GOT3 (cell line): ENCODE results near the gene SPTY2D1.
"Not testable (repeated sequence)": the region's sequence is repeated elsewhere in the genome, so short reads cannot be mapped to it uniquely, and the experiment has no call there.

ENCODE experiments used
- DNase-seq: peaks from one replicate; lab custom pipeline; 2025; ENCODE audit warnings: mixed read lengths; lab: John Stamatoyannopoulos, UW

The SPTY2D1 gene

GRCh38 chr11:18618342-18619025 lies 15.7 kb downstream of the SPTY2D1 start:
- no peak for DNase-seq

DNA sequence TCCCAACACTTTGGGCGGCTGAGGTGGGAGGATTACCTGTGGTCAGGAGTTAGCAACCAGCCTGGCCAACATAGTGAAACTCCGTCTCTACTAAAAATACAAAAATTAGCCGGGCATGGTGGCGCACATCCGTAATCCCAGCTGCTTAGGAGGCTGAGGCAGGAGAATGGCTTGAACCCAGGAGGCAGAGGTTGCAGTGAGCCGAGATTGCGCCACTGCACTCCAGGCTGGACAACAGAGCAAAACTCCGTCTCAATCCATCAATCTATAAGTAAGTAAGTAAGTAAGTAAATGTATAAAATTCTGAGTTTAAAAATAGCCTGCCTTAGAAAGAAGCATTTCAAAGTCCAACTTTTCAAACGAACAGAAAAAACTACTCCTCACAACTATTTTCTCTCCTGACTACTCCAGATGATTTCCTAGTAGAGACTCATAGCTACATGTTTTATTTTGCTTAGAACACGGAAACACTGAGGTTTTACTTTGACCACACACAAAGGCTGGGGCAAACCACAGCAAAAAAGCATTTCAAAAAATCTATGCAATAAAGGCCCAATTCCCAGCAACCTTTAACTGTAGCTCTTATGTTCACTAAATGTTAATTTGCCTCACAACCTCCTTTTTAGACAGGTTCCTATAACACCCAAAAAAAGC lies 16.3 kb downstream of the SPTY2D1 start:
- no peak for DNase-seq

- no peak for DNase-seq
Measured at GRCh38 chr11:18615628-18616392, 18.3 kb downstream of the SPTY2D1 start.

- DNase-seq, result no peak
Measured at GRCh38 chr11:18614667-18615066, 19.5 kb downstream of the SPTY2D1 start.

- DNase-seq, result no peak
Measured at GRCh38 chr11:18612394-18612793, 21.7 kb downstream of the SPTY2D1 start.

DNA sequence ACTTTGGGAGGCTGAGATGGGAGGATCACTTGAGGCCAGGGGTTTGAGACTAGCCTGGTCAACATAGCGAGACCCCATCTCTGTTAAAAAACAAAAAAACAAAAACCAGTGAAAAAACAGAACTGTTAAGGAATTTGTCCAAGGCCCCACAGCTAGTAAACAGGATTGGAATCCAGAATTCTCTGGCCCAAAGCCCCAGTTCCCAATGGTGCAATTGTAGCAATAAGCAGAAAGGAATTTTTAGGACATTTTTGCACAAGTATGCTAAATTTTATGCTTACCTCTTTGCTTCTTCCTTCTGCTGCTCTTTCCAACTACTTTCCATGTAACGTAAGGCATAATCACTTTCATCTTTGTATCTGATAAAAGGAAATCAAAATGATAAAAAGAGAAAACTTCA lies 22.9 kb downstream of the SPTY2D1 start:
- no peak for DNase-seq

DNA sequence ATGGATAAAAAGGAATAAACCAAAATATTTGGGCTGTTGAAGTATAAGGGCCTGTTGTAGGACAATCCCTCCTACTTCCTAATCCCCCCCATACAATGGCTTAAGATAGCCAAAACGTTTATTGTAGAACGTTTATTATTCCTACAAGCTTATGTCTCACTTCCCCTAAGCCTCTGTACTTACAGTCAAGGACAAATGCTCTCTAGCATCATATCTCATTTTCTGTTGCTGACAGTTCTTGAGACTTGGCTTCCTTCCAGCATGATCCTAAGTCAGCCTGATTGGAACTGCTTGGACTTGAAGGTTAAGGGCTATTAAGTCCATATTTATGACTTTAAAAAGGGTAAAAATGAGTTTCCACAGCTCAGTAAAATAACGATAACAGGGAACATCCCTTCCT lies 25.8 kb downstream of the SPTY2D1 start:
- no peak for DNase-seq

DNA sequence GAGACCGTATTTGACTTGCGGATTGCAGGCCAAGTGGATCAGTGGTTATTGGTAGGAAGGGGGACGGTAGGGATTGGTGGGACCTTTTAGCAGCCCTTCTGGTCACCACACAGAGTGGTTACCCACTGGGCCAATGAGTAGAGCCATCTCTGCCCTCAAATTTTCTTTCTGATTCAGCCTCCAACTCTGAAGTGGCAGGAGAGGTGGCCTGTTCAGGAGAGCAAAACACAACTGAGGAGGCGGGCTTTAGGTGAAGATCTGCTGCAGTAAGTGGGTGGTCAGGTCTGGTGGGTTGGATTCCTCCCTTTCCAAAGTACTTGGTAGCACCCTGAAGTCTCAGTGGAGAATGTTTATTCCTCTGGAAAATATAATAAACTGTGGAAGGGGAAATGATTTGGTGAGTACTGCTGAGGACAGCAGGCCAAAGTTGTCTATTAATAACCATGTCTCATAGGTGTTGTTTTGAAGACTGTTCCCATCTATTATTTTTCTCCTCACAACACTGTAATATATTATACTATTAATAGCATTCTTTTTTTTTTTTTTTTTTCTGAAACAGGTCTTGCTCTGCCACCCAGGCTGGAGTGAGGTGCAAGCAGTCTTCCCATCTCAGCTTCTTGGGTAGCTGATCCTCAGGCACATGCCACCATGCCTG lies 33.1 kb downstream of the SPTY2D1 start:
- no peak for DNase-seq

DNA sequence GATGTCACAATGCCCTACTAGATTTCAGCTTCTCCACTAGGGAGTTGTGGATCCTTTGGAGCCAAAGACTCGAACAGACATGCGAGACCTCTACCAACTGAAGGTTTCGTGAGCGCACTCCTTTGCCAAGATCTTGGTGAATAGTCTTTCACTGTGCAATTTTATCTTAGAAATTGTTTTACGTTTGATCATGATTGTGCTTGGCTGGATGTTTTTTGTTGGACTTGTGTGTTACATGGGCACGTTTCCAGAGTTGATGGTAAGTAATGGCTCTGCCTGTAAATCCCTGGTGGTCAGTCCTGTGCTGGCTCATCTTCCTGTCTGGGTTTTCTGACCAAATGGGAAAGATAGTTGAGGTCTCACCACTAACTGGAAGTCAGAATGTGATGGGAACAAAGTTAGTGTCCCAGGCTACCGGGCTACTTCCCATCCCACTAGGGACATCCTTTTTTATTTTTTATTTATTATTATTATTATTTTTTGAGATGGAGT lies 34.4 kb downstream of the SPTY2D1 start, which contains the start of gene MISFA:
Gene MISFA, plus strand, starts transcription at position 51 of the 492 bp plus-strand sequence. Its CDS starts 140 bp downstream, at position 191.
- no peak for DNase-seq

DNA sequence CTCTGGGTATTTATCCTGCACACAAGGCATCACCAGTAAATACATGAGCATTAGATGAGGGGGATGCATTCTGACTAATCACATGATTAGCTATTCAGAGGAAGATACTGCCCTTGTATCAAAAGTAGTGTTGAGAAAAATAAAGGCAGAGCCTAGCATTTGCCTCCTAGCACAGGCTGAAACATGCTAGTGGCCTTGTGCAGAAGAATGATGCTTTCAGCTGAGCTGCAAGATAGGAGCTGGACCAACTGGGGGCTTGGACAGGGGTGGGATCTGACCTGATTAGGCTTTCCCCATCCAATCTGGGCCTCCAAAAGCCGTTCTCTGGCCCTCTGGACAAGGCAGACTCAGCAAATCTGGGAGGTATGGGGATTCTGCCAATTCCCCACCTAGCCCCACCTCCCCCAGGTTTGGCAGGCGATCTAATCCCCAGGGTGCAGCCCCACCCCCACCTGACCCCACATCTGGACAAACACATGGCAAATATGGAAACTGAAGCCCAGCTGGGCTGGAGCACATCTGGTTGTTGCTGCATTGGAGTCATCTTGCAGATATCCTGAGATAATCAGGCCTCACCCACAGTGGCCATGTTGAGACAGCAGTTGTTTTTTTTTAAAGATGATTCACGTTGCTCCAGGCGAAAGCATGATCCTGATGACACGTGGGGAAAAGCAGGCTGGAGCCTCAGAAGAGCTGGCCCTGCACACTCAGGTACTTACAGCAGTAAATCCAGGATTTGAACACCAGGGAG lies 39.0 kb downstream of the SPTY2D1 start:
- no peak for DNase-seq

GRCh38 chr11:18594088-18594487 lies 40.1 kb downstream of the SPTY2D1 start:
- not testable (repeated sequence) for DNase-seq

GRCh38 chr11:18590571-18590970 lies 43.6 kb downstream of the SPTY2D1 start:
- no peak for DNase-seq

GRCh38 chr11:18588297-18589252 lies 45.6 kb downstream of the SPTY2D1 start, which contains the start of gene UEVLD:
Gene UEVLD, minus strand, starts transcription at chr11:18588734. Its CDS starts 80 bp downstream, at chr11:18588654.
- peak; percentile 24 for DNase-seq

GRCh38 chr11:18581825-18582224 lies 52.3 kb downstream of the SPTY2D1 start:
- DNase-seq, result no peak

DNA sequence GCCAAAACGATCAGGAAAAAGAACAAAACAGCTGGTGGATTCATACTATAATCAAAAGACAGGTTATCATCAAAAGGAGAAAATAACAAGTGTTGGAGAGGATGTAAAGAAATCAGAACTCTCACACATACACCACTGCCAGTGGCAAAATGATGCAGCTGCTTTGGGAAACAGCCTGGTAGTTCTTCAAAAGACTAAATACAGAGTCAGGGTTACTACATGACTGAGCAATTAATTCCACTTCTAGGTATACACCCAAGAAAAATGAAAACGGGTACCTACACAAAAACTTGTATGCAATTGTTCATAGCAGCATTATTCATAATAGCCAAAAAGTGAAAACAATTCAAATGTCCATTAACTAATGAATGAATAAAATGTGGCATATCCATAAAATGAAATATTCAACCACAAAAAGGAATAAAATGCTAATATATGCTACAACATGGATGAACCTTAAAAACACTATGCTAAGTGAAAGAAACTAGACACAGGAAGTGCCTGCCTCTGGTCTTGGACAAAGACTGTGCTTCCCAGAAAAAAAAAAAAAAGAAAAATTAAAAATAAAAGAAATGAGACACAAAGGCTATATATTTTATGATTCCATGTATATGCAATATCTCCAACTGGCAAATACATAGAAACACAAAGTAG lies 53.9 kb downstream of the SPTY2D1 start:
- DNase-seq, result no peak

GRCh38 chr11:18578975-18579598 lies 55.1 kb downstream of the SPTY2D1 start:
- DNase-seq, result no peak

DNA sequence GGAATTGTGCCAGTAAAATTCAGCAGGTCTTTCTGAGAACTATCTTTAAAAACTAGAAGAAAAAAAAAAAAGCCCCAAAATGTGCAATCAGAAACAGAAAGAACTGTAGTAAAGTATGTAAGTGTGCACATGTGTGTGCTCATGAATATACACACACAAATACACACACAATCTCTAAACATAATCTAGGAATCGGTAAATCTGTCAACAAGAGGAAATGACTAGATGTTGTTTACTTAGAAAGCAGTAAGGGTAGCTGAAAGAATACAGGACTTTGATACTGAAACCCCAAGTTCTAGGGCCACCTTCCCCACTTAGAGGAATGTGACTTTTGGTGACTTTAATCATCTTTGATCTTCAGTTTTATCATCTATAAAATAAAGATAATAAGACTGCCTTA lies 58.8 kb downstream of the SPTY2D1 start:
- DNase-seq, result no peak

GRCh38 chr11:18567081-18567480 lies 67.1 kb downstream of the SPTY2D1 start:
- no peak for DNase-seq

DNA sequence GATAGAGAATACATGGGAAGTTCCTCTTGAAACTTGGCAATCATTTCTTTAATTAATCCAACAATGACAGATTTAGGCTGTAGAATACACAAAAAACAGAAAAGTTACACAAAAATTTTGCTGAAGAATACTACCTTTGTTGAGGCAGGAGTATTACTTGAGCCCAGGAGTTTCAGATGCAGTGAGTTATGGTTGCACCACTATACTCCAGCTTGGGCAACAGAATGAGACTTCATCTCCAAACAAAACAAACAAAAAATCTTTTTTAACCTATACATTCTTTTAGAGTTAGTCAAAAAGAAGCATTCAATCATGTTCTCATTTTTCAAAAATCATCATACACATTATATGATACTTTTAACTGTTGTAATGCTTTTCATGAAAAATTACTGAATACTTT lies 67.7 kb downstream of the SPTY2D1 start:
- no peak for DNase-seq
